HG03354 (cell line): ENCODE data around the gene PRKG1.
"Not testable (repeated sequence)": the region's sequence is repeated elsewhere in the genome, so short reads cannot be mapped to it uniquely, and the experiment has no call there.

Source experiments
- ATAC-seq: cut with Tn5 transposase; IDR thresholded peaks from one replicate; pipeline ENCODE4 v1.9.1; 2021; ENCODE audit warnings: mild to moderate bottlenecking; ENCODE audit not compliant: unreplicated experiment, poor library complexity, severe bottlenecking

PRKG1 gene

GRCh38 chr10:51758366-51758765, 684.1 kb downstream of the PRKG1 start:
- ATAC-seq = no peak

DNA sequence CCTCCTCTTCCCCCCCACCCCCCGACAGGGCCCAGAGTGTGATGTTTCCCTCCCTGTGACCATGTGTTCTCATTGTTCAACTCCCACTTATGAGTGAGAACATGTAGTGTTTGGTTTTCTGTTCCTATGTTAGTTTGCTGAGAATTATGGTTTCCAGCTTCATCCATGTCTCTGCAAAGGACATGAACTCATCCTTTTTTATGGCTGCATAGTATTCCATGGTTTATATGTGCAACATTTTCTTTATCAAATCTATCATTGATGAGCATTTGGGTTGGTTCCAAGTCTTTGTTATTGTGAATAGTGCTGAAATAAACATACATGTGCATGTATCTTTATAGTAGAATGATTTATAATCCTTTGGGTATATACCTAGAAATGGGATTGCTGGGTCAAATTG, 684.6 kb downstream of the PRKG1 start:
- not testable (repeated sequence) for ATAC-seq

- ATAC-seq = no peak
Observed at GRCh38 chr10:51759896-51760534, 685.7 kb downstream of the PRKG1 start.

DNA sequence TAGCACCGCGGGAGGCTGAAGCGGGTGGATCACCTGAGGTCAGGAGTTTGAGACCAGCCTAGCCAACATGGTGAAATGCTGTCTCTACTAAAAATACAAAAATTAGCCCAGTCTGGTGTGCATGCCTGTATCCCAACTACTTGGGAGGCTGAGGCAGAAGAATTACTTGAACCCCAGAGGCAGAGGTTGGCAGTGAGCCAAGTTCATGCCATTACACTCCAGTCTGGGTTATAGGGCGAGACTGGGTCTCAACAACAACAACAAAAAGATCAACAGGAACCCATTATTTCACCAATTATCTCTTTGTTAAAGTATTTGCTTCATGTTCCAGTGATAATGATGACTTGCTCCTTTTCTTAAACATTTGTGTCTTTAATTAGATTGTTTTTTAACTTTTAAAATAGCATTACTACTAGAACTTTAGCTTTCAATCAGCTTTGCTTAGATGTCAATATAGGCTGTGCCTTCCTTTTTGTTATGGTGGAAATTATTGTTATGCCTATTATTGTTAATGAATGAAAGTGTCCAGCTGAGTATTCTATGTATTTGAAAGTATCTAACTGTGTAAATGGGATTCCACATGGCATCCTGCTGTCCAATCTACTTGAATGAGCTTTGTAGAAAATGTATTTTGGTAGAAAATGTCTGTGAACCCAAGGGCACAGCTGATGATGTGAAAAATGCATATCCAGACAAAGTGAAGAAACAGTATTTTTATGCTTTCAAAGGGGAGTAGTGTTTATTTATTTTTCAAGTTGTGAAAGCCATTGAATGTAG, 686.8 kb downstream of the PRKG1 start:
- no peak for ATAC-seq

GRCh38 chr10:51763746-51764145, 689.5 kb downstream of the PRKG1 start:
- ATAC-seq = no peak

- ATAC-seq = no peak
Observed at GRCh38 chr10:51765284-51765971, 691.1 kb downstream of the PRKG1 start.

DNA sequence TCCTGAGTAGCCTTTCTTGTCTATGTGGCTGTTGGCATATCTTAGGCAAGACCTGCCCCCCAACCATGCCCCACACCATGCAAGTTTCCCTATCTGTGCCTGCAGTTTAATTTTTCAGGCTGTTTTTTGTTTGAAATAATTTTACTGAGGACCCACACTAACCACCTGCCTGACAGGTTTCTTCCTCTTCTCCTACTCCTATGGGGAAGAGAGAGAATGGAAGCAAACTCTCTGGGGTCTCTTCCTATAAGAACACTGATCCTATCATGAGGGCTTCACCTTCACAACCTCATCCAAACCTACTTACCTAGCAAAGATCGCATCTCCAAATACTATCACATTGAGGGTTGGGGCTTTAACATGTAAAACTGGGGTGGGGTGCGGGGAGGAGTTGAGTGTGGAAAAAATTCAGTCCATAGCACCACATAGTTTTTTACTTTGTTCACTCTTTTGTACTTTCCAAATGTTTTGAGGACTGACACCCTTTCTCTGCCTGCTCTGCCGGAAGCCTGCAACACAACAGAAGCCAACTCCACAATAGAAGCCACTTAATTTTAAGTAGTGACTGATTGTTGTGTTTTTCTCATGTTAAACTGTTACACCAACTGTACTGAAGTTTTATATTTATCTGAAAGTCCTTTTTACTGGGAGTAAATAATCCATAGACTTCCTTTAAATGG, 692.3 kb downstream of the PRKG1 start:
- no peak for ATAC-seq

DNA sequence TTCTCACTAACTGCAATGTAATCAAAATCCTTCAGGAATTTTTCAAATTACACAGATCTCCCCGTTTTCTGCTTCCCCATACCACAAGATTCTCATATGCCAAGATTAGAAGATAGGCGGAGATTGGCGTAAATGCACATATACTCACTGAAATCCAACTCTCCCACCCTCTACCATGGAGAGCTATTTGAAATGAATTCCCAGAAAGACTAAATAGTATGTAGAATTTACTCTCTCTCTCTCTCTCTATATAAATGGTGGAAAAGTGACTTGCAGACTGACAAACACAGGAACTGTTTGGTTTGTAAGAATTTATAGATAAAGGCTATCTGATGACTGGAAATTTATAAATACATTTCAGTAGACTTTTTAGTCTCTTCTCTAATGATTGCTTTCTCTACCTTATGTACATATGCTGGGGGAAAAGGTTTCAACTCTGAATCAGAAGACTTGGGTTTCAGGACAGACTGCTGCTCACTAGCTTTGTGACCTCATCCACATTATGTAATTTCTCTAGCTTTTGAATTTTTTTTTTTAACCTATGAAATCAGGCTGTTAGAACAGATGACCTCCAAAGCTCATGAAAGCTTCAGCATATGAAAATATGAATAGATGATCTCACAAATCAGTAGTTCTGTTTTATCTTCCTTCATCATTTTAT, 692.9 kb downstream of the PRKG1 start:
- ATAC-seq = no peak

DNA sequence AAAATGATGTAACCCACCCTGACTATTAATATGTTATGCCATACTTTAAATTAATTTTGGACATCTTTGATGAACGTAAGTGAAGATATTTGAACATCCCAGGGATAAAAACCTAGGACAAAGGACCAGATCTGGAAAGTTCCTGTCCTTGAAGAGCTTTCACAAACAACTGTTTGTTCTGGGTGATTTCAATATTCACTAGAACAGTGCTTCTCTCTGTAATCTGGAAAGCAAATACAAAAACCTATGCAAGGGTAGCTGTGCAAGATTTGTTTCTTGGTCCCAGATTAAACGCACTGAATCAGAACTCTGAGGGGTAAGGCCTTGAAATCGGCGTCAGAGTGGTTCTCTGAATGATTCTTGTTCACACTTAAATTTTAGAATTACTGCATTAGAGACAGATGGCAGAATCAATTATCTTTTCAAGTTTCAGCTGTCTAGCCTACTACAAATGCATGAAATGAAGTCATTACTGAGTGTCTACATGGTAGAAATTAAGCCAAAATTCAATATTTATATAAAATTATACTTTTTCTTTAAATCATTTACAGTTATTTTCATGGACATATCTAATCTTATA, 694.7 kb downstream of the PRKG1 start:
- ATAC-seq = no peak

GRCh38 chr10:51770709-51771108, 696.4 kb downstream of the PRKG1 start:
- no peak for ATAC-seq

- no peak for ATAC-seq
Observed at GRCh38 chr10:51772387-51772786, 698.1 kb downstream of the PRKG1 start.

DNA sequence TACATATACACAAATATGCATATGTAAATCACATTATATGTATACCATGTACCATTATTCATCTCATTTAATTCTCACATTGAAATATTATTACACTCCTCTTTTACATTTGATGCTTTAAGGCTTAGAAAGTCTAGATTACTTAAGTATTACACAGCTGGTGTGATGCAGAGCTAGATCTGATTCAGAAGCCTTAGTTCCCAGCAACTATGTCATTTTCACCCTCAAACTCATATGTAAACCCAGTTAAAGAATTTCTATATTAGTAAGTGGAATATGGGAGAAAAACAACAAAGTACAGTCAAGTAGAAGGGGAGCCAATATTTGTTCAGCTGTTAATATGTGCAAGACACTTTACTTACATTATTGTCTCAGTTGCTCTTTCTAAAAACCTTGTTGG, 699.4 kb downstream of the PRKG1 start:
- no peak for ATAC-seq

DNA sequence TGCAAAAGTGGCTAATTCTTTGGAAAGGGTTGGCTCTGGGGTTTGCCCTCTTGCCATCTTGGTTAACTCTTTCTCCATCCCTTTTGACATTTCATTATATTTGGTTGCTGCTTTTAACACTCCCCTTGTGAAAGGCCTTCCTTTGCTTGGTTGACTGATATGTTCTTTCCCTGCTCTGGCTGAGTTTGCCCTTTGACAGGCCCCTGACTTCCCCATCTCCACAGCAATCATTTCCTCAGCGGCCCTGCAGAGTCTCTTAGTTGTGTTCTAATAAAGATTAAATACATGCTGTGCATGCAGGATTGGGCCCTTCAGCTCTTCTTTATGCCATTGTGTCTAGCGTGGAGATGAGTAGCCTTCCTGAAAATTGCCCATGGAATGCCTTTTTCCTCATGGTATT, 709.7 kb downstream of the PRKG1 start:
- no peak for ATAC-seq

GRCh38 chr10:51786016-51786683, 711.9 kb downstream of the PRKG1 start:
- ATAC-seq = no peak

DNA sequence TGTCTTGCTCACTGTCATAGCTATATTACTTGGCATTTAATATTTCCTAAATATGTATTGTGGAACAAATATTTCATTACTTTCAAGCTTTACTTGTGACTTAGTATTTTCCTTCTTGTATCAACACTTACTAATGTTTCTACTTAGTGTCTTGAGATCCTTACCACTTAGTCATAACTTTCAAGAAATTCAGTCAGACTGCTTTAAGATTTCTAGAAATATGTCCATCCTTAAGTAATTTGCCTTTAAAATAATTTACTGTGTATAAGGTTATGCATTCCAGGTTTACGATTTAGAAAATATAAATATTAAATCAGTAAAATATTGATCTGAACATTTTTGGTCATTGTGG, 712.4 kb downstream of the PRKG1 start:
- no peak for ATAC-seq

DNA sequence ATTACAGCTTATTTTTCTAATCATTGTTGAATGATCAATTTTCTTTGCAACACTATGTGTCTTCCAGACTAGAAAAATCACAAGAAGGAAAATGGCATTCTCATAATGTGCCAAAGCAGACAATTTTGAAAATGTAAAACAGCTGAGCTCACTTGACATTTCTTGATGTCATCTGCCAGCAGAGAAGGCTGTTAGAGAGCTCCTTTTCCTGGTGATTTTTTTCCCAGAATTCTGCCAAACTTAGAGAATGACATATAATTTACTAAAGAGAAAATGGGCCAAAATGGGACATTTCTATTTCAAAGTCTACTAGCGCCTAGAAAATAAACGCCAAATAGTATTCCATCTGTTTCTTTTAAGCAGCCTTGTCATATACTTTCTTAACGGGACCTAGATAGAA, 714.0 kb downstream of the PRKG1 start:
- no peak for ATAC-seq

DNA sequence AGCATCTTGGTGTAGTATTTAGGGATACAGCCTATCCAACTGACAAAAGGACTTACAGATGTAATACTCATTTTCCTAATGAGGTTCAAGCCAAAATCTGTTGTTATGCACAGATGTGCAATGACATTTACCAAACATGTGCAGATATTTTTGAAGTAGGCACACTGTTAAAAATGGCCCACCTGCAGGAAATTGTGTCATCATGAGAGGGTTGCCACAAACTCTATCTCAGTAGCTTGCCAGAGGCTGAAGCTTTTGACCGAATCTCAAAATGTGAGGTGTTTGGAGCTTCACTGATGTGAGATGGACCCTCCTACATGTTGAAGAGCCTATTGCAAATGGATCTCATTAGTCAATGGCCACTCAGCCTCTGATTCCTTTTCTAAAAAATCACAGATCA, 714.8 kb downstream of the PRKG1 start:
- ATAC-seq = no peak

- ATAC-seq = no peak
Observed at GRCh38 chr10:51789903-51790302, 715.6 kb downstream of the PRKG1 start.

GRCh38 chr10:51792678-51793077, 718.4 kb downstream of the PRKG1 start:
- no peak for ATAC-seq
